GM21786 (cell line): ENCODE data around the gene DAAM1.

Experiments
- ATAC-seq: cut with Tn5 transposase; IDR thresholded peaks from one replicate; pipeline ENCODE4 v1.9.1; 2021; ENCODE audit not compliant: unreplicated experiment

Gene DAAM1

GRCh38 chr14:59311723-59312122 is 123.3 kb downstream of the DAAM1 start:
- ATAC-seq: no peak

DNA sequence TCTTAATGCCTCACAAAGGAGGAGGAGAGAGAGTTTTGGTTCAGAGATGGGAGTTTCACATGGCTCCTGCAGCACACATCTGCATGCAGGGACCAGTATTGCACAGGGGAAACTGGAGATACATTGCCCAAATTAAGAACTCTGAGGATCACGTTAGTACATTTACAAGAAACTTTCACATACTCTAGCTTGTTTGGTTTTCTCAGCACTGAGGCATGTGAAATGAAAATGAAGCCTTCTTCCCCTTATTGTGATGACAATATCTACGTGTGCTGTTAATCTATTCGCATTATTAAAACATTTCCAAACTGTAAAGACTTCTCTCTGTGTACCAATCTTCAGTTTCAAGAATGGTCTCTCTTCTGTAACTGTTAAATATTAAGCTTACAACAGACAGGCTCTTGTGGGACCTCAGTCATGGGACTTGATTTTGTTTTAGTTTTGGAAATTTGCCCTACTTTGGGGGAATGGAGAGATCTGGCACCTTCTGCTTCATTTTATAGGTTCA is 124.7 kb downstream of the DAAM1 start:
- peak; percentile 74 for ATAC-seq

DNA sequence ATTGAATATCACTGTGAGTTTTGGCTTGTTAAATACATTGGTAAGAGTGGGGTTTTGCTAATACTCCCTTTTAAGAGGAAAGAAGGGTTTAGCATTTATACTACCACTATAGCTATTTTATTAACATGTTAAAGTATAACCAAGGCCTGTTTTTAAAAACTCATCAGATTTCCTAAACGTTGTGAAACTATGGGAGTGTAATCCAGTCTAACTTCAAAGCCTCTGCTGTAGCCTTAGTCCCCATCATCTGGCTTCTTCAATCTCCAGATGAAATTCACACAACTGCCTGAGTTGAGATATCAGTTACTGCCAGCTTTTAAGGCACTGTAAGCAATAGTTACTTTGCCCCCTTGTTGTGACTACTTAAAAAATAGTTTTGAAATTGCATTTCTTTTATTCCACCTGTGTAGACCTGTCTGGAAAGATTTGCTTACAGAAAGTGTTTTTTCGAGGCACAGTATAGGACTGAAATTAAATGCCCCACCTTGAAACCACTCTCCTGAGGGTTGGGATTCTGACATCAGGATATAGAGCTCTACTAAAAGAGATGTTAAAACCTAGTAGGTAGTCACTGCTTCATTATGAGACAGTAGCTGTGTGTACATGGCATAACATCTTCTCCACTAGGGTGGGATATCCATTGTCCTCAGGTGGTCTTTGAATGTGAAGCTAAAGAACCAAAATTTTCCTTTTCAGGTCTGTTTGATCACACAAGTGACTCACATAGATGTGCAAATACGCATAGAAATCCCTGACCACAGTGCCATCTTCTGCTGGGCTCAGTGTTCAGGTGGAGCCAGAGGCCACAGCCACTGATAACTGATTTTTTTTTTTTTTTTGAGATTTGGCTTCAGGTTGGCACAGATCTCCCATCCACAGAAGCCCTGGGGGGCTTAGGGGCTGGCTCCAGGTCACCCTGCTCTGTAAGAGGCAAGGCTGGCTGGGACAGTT is 125.5 kb downstream of the DAAM1 start:
- ATAC-seq: no peak

DNA sequence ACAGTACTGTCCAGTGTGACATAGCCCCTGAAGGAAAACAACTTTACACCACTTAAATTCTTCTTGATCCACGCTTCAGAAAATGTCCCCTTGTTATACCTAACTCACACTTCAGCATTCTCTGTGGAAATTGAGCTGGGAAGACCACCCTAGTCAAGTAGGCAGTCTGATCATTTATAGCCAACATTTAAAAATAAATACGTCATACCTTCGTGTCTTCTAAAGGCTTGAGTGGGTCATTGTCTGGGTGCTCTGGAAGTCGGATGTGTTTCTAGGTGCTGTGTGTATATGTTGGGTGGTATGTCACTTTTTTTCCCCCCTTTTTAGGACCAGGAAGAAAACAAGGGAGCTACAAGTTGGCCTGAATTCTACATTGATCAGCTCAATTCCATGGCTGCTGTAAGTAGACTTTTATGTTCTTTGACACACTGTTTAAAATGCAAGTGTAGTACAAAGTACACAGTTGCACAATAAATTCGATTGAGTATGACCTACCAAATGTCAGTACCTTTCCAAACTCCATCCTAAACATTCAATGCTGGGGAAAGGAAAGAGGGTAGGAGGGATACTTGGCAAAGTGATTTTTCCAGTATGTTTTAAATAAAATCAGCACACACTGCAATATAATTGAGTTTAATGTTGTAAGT is 126.6 kb downstream of the DAAM1 start:
- ATAC-seq: no peak

DNA sequence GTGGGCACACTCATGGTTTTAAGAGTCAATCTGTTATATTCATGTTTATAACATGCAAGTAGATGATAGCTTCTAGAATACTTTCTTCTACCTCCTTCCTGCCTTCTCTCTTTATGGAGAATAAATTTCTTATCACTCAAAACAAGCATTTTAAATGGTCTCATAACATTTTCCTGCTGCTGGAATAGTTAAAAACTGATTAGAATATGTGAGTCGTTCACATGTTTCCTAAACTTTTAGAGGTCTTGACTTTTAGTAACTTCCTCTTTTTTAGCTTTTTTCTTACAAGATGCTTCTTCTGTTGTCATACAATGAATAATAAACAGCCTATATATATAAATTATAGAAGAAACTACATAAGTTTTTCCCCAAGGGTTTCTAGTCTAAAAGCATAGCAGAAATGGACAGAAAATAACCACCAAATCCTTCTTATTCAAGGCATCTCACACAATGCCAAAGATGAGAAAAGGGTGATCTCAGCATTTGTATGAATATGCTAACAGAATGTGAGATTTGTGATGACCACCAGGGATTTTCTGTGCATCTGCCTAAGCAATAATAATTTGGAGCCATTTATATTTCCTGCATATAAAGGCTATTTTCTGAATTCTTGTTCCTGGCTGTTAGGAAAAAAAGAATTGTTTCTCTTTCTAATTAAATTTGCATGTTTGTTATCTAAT is 127.8 kb downstream of the DAAM1 start:
- no peak for ATAC-seq

- ATAC-seq: no peak
Measured at GRCh38 chr14:59317346-59317745, 128.9 kb downstream of the DAAM1 start.

GRCh38 chr14:59317798-59318505 is 129.5 kb downstream of the DAAM1 start:
- no peak for ATAC-seq

GRCh38 chr14:59318908-59319307 is 130.4 kb downstream of the DAAM1 start:
- no peak for ATAC-seq

DNA sequence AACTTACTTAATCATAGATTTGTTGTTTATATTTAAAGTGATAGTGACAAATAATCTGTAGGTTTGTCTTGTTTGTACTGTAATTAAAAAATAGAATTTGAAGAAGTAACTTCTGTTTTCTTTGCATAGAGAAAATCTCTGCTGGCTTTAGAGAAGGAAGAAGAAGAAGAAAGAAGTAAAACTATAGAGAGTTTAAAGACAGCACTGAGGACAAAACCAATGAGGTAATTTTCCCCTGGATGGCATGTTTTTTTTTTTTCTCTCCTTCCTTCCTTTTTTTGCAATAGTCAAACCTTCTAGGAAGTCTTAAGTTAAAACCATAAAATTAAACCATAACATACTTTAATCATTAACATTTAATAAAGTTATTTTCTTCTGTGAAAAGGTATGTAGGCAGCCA is 131.9 kb downstream of the DAAM1 start:
- ATAC-seq: no peak

DNA sequence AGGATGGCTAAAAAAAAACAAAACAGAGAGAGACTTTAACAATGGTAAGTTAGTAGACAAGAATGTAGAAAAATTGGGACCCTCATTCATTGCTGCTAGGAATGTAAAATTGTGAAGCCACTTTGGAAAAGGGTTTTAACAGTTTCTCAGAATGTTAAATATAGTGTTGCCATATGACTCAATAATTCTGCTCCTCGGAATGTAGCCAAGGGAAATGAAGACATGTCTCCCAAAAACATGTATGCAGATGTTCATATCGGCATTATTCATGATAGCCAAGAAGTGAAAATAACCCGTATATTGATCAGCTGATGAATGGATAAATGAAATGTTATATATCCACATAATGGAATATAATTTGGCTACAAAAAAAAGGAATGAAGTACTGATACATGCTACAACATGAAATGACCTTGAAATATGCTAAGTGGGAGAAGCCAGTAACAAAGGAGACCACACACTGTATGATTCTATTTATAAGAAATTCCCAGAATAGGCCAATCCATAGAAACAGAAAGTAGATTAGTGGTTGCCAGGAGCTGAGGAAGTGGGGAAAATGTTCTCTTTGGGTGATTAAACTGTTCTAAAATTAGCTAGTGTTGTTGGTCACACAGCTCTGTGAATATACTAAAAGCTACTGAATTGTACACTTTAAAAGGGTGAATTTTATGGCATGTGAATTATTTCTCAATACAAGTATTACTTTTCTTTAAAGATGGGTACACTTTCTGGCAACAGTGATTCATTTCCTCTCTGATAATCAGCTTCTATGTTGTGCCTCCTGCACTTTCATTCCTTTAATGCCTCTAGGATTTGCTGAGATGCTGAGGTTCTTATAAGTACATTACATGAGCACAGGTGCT is 132.5 kb downstream of the DAAM1 start:
- no peak for ATAC-seq

DNA sequence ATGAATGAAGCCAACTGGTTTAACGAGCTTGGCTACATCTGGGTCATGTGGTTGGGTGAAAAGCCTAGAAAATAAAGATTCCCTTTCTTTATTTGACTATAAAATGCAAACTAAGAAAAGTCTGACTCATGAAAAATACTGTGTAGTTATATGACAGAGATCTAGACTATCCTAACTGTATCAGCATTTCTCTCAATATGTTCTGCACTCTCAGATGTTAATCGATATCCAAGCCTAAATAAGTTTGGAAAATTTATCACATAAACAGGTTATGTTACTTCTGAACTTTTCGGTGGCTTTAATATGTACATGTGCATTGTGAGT is 133.1 kb downstream of the DAAM1 start:
- ATAC-seq: no peak

GRCh38 chr14:59325906-59326305 is 137.4 kb downstream of the DAAM1 start:
- ATAC-seq: no peak

DNA sequence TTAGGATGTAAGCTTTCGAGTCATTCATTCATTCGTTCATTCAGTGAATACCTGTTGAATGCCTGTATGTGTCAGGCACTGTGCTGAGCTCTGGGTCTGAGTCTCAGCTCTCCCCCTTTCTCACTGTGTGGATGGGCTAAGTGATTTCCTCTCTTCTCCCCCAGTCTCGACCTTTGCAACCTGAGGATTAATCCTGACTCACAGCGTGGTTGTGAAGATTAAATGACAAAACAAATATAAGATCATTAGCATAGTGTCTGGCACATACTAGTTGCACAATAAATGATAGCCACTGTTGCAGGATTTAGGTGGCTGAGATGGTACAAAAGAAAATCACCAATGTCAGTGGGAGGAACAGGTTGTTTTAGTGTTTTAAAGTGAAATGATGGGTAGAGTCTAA is 140.0 kb downstream of the DAAM1 start:
- no peak for ATAC-seq

- peak; percentile 85 for ATAC-seq
Measured at GRCh38 chr14:59330455-59330854, 142.0 kb downstream of the DAAM1 start.

GRCh38 chr14:59331217-59331616 is 142.8 kb downstream of the DAAM1 start:
- ATAC-seq: no peak

DNA sequence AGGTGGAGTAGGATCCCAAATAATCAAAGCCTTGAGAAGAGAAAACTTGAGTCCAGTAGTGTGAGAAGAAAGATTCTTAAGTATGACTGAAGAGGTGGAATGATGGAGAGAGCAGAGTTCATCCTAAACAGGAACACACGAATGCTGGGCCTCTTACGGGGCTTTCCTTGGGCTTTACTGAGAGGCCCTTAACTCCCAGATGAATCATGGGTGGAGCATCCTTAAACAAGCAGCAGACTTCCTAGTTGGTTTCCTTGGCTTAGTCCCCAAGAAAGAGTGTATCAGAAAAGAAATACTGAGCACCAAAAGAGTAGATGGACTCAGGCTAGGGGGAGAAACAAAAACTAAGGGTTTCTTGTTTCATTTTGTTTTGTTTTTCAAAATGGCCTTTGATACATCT is 144.3 kb downstream of the DAAM1 start:
- no peak for ATAC-seq

DNA sequence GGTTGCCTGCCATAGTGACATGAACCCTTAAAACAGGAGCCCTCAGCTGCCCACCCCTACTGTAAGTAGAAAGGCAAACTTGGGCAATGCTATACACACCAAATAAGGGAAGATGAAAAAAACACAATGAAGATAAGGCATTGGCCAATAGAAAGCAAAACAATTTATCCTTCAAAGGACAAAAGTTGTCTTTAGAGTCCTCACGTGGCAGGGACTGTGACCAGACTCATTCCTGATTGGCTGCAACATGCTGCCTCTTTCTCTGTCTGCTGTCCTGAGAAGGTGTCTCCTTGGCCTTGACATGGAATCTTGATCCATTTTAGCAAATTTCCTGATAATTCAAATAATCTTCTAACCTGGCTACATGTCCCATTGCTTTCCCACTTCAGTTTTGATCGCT is 144.8 kb downstream of the DAAM1 start:
- no peak for ATAC-seq

GRCh38 chr14:59333668-59334067 is 145.2 kb downstream of the DAAM1 start:
- ATAC-seq: no peak

- ATAC-seq: no peak
Measured at GRCh38 chr14:59334253-59334652, 145.8 kb downstream of the DAAM1 start.

DNA sequence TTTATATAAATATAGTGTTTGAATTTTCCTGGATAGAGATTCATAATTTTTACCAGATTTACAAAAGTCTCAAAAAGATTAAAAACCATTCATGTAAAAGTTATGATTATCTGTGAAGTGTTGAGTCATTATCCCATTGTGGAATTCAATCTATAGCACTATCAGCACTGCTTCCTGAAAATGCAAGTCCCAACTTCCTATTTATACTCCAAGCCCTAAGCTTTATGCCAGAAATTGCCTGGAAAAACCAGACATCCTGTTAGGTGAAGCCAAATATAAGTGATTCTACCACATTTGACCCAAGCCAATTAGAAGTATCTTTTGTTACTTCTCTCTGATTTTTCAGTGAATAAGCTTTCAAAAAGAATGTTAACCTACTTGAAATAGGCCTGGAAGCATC is 147.6 kb downstream of the DAAM1 start:
- ATAC-seq: no peak
